Cerebellar nuclear complex (tissue), 1 donor: Measurements from ENCODE around the gene CTNND2.
A peak's percentile ranks its signal among the peaks of the same experiment; 100 is the strongest.

Experiments used
- DNase-seq, 2 experiments: peaks; one replicate each; lab custom pipeline; 2025; lab: John Stamatoyannopoulos, UW

The CTNND2 gene, protein sequence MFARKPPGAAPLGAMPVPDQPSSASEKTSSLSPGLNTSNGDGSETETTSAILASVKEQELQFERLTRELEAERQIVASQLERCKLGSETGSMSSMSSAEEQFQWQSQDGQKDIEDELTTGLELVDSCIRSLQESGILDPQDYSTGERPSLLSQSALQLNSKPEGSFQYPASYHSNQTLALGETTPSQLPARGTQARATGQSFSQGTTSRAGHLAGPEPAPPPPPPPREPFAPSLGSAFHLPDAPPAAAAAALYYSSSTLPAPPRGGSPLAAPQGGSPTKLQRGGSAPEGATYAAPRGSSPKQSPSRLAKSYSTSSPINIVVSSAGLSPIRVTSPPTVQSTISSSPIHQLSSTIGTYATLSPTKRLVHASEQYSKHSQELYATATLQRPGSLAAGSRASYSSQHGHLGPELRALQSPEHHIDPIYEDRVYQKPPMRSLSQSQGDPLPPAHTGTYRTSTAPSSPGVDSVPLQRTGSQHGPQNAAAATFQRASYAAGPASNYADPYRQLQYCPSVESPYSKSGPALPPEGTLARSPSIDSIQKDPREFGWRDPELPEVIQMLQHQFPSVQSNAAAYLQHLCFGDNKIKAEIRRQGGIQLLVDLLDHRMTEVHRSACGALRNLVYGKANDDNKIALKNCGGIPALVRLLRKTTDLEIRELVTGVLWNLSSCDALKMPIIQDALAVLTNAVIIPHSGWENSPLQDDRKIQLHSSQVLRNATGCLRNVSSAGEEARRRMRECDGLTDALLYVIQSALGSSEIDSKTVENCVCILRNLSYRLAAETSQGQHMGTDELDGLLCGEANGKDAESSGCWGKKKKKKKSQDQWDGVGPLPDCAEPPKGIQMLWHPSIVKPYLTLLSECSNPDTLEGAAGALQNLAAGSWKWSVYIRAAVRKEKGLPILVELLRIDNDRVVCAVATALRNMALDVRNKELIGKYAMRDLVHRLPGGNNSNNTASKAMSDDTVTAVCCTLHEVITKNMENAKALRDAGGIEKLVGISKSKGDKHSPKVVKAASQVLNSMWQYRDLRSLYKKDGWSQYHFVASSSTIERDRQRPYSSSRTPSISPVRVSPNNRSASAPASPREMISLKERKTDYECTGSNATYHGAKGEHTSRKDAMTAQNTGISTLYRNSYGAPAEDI (N-terminal part only)

GRCh38 chr5:11904265-11904906, at the start of gene CTNND2:
Gene CTNND2, minus strand, starts transcription at chr5:11904446. Its CDS starts 593 bp downstream, at chr5:11903853.
- DNase-seq: peak; percentile 12 to 54

- DNase-seq: no peak
These were observed 42.1 kb upstream of the CTNND2 start for GRCh38 chr5:11946317-11946716.

GRCh38 chr5:11941566-11941965, 37.3 kb upstream of the CTNND2 start:
- no peak for DNase-seq

DNA sequence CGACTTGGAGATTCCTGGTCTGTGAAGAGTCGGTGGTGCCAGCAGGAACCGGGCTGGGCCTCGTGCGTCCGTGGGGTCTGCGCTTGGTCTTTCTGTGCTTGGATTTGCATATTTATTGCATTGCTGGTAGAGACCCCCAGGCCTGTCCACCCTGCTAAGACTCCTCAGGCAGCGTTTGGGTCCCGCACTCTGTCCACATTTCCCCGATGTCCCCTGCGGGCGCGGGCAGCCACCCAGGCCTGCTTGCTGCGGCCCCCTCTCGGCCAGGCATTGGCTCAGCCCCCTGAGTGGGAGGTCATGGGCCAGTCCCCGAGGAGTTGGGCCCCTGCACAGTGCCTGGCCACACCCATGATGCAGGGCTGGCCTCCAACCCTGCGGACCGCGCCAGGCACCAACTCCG, 27.4 kb upstream of the CTNND2 start:
- DNase-seq: no peak

DNA sequence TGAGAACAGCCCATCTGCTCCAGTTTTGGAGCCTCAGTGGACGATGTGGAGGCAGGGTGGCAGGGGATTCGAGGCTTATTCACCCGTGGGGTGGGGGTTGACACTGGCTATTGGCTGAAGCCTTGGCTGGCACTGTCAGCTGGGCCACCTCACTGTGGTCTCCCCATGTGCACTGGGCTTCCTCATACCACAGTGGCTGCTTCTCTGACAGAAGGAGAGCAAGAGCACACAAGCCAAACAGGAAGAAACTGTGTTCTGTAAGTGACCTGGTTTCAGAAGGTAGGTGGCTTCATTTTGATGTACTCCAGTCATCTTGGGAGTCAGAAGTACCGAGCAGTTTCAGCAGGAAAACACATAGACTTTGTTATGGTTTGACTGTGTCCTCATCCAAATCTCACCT, 24.7 kb upstream of the CTNND2 start:
- DNase-seq: no peak

GRCh38 chr5:11925701-11926100, 21.5 kb upstream of the CTNND2 start:
- no peak for DNase-seq

GRCh38 chr5:11922394-11922793, 18.1 kb upstream of the CTNND2 start:
- DNase-seq: no peak

GRCh38 chr5:11918463-11919045, 14.3 kb upstream of the CTNND2 start:
- DNase-seq: peak; percentile 39 to 67

DNA sequence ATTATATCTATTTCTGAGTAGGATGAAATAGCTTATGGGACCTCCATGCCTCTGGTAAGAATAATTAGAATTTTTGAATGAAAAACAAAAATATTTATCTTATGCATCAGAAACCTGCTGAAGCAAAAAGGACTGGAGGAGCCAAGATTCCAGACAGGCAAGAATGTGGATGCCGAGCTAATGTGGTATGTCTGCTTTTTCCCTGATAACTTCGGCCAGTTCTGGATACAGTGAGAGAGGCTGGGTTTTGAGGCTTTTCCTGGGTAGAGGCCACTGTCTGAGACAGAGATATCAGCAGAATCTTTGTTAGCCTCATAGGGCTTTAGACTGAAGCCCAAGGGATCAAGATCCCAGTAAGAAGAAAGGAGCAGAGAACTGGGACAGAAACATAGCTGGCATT, 5.2 kb upstream of the CTNND2 start:
- no peak for DNase-seq

DNA sequence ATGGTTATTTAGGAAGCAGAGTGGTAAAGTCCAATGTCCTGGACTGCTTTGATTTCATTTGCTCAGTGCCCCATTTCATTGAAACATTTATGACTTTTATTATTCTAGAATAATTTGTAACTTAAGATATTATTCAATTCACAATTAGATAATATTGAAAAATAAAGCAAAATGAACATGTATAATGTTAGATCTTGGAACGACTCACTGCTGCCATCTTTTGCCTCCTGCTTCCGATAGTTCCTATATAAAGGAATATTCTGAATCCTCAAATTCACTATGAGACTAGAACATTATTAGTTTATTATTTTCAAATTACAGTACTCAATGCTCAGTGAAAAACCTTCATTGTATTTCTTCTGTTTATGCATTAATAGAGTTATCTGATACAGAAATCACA, 2.3 kb upstream of the CTNND2 start:
- DNase-seq: no peak

DNA sequence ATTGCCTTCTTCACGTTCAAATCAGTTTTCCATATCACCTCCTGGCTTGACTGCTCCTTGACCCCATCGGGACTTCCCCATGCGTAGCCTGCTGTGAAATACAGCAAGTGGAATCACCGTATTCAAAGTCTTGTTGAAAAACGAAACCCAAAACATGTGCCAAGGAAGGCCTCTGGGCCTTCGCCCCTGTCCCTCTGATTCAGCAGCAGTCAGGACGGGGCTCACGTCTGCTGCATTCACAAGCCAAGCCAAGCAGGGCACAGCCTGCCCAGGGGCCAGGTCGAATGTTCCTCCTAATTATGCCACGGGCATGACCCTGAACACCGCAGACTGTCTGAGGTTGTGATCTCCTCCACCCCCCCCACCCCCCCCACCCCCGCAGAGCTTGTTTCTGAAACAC, 960 bp upstream of the CTNND2 start:
- DNase-seq: no peak

- DNase-seq: no peak
These were observed 507 bp downstream of the CTNND2 start for GRCh38 chr5:11903614-11904264.

DNA sequence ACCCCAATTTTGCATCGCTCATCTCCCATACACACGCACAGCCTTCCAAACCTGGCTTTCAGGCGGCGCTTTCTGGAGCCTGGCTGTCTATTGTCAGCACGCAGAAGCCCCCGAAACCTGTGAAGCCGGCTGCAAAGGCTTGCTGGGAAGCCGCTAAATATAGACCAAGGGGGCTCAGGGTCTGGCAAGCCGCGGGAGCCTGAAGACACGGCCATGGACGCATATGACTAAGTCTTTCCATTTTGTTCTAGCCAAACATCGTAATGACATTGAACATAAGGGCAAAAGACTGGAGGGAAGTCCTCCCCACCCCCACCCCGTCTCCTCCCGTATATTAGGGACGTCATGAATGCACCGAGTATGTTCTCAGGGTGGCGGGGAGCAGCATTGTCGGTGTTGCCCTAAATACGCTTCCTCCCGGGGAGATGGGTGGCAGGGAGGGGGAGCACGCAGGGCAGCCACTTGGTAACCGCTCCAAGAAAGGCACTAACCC, 1.1 kb downstream of the CTNND2 start:
- peak in 1 of 2 experiments; percentile 15 for DNase-seq

DNA sequence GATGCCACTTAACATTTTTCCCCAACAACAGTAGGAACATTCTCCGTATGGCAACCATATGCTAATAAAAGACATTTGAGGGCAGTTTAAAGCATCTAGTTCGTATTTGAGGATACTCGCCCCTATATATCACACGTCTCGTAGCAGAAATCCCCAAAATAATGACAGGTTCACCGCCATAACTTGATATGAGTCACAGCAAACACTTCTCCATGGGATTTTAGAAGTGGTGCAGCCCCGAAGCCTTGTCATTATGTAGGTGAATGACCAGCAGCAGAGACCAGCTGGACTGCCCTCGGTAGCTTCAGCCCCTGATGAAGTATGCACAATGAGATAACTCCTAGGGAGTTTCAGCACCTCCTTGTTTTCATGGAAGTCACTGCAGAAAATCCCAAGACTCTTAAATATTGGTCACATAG, 2.0 kb downstream of the CTNND2 start:
- peak in 1 of 2 experiments; percentile 33 for DNase-seq

DNA sequence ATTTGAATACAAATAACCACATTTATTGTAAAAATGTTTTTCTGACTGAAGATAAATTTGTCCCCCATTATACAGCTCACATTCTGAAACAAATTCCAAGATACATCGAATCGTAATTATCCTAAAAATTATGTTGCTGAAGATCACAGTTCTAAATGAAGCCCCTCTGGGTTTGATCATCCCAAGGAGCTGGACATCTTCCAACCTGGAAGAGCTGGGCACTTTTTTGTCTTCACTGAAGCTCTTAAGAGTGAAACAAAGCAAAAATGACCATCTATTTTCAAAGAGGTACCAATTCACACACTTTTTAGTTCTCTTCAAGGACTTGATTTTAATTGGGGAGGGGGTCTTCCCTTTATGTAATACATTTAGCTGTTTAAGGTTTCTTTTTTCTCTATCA, 5.5 kb downstream of the CTNND2 start:
- no peak for DNase-seq

GRCh38 chr5:11897781-11898180, 6.5 kb downstream of the CTNND2 start:
- peak; percentile 3 to 35 for DNase-seq

- DNase-seq: no peak
These were observed 9.3 kb downstream of the CTNND2 start for GRCh38 chr5:11894992-11895391.

GRCh38 chr5:11892832-11893231, 11.4 kb downstream of the CTNND2 start:
- DNase-seq: no peak

DNA sequence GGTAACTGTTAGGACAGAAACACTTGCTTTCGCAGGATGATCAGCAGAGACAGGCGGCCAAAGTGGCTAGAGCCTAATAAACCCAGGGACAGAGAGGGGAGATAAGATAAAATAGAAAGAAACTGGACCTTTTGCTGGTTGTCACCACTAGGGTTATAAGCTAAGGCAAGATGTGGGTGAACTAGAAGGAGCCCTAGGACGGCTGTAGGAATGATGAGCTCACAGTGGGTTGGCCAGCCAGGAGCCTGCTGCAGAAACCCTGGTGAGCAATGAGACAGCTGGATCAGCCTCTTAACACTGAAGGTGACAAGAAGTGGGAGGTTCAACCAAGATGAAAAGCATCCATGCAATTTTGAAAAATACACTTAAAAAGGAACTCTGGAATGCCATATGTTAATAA, 13.5 kb downstream of the CTNND2 start:
- no peak for DNase-seq

DNA sequence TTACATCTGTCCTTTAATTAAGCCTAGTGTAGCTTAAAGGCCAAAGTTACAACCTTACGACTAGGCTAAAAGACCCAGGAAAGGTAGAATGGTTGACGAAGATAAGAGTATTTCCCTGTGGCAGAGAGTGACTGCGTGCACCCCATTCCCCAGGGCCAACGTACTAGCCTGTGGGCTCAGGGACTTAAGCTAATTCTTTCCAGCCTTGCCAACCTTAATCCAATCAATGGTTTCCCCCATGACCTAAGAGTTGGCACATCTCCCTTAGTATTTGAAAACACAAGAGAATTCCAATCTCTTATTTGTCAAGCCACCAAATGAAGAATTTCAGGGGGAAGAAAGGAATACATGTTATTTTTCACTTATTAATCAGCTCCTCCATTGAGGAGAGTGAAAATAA, 16.0 kb downstream of the CTNND2 start:
- DNase-seq: no peak

DNA sequence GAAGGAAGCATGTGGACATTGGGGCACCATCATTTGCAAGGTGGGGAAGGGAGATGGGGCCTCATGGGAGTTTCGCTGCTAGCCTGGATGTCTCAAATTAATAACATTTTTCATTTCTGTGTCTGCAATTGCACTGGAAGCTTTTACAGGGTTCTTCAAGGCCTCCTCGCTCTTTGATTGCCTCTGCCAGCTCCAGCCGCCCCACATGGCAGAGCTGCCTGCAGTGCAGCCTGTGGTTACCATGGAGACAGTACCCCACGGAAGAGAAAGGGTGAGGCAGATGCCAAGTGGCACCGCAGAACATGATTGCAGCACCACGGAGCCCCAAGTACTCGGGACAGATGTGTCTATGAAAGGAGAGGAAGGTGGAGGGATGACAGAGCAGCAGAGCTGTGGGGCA, 25.4 kb downstream of the CTNND2 start:
- peak; percentile 29 to 59 for DNase-seq
